BJ (cell line): Measurements from ENCODE around the gene CCDC146. TPM values are rescaled to one million over a fixed set of nuclear protein-coding genes. Genes with fewer than 3 reads are reported as not detected.

ENCODE experiments used
- CTCF ChIA-PET: fragments of 350-600 bp; formaldehyde crosslinking; extraction: SDS; loops from one replicate; lab custom pipeline; 2021; ENCODE audit warnings: antibody characterized with exemption, inconsistent platforms; lab: Yijun Ruan, JAX
- POLR2A ChIA-PET: fragments of 300-600 bp; sonication (Branson Sonifier 250); formaldehyde crosslinking; extraction: SDS; loops from one replicate; lab custom pipeline; 2021; ENCODE audit warnings: antibody characterized with exemption; lab: Charles Lee
- DNase-seq: peaks from one replicate; pipeline ENCODE4 v3.0.0-alpha.2; 2011; ENCODE audit warnings: low read depth
- H3K27me3 ChIP-seq: 2 replicates; pipeline ENCODE4 v1.6.0; 2011; ENCODE audit warnings: low read length; ENCODE audit not compliant: control insufficient read depth, insufficient read depth
- H3K36me3 ChIP-seq: 2 replicates; pipeline ENCODE4 v1.5.1; 2011; ENCODE audit warnings: low read length; ENCODE audit not compliant: control insufficient read depth, insufficient read depth
- H3K4me3 ChIP-seq: 2 replicates; pipeline ENCODE4 v1.5.1; 2011; ENCODE audit warnings: low read depth, mild to moderate bottlenecking, control low read depth, low read length
- CTCF ChIP-seq: IDR thresholded peaks from 2 replicates; pipeline ENCODE4 v1.5.1; 2011; ENCODE audit warnings: low read depth, mild to moderate bottlenecking, control low read depth, inconsistent platforms, low read length, moderate library complexity; ENCODE audit not compliant: insufficient read depth
- polyA plus RNA-seq: library from polyadenylated mRNA; depleted of rRNA; stranded (reverse); fragments of >200 nt; gene quantifications from 2 replicates; pipeline ENCODE4 v1.2.3, GENCODE V29; 2011

CCDC146 gene
- polyA plus RNA-seq, 1 experiment = 1.3 TPM

GRCh38 chr7:77242068-77242467, 119.7 kb downstream of the CCDC146 start:
- Histone ChIP-seq H3K27me3 (no peaks in the 10 kb centered on the region), H3K4me3 (no peak overlapping the region), H3K36me3 (no peaks in the 10 kb centered on the region)
- CTCF ChIA-PET = no interaction called here
- POLR2A ChIA-PET = no interaction called here
- DNase-seq = no peak
- TF ChIP-seq CTCF = no peak

- H3K4me3 ChIP-seq = no peak overlapping the region
- TF ChIP-seq CTCF = no peak
- H3K27me3 ChIP-seq = no peaks in the 10 kb centered on the region
- ChIA-PET CTCF (no interaction called here), POLR2A (no interaction called here)
- no peak for DNase-seq
- no peaks in the 10 kb centered on the region for H3K36me3 ChIP-seq
These were observed 120.1 kb downstream of the CCDC146 start for GRCh38 chr7:77242554-77242953.

- ChIA-PET CTCF (interaction anchor here (1.1 kb wide), 1 partner anchor 10 kb away, joined by 4 read pairs; no protein-coding TSS in a partner anchor), POLR2A (no interaction called here)
- Histone ChIP-seq H3K36me3 (no peaks in the 10 kb centered on the region), H3K4me3 (no peak overlapping the region), H3K27me3 (no peaks in the 10 kb centered on the region)
- no peak for DNase-seq
- no peak for TF ChIP-seq CTCF
These were observed 122.0 kb downstream of the CCDC146 start for GRCh38 chr7:77244222-77244934.

- DNase-seq = no peak
- ChIA-PET POLR2A (no interaction called here), CTCF (interaction anchor here (2.7 to 3.9 kb wide), 3 partner anchors 8 to 90 kb away, joined by 7 to 26 read pairs (median 12); no protein-coding TSS in a partner anchor)
- no peak overlapping the region for H3K4me3 ChIP-seq
- no peaks in the 10 kb centered on the region for H3K27me3 ChIP-seq
- no peaks in the 10 kb centered on the region for H3K36me3 ChIP-seq
- no peak for TF ChIP-seq CTCF
These were observed 122.8 kb downstream of the CCDC146 start for GRCh38 chr7:77245015-77245755.

- CTCF ChIA-PET = interaction anchor here (0.7 to 3.9 kb wide), 11 partner anchors 8 to 124 kb away, joined by 3 to 32 read pairs (median 7); partner anchors contain the start of gene CCDC146
- POLR2A ChIA-PET = no interaction called here
- DNase-seq = no peak
- no peaks in the 10 kb centered on the region for H3K27me3 ChIP-seq
- no peaks in the 10 kb centered on the region for H3K36me3 ChIP-seq
- no peak overlapping the region for H3K4me3 ChIP-seq
- TF ChIP-seq CTCF = no peak
These were observed 123.7 kb downstream of the CCDC146 start for GRCh38 chr7:77246026-77246640.
